ENCODE measurements around the gene NUCB2.

GRCh38 chr11:17350455-17351171 is 74.1 kb downstream of the NUCB2 start:
- TF ChIP-seq, protein P1, sequence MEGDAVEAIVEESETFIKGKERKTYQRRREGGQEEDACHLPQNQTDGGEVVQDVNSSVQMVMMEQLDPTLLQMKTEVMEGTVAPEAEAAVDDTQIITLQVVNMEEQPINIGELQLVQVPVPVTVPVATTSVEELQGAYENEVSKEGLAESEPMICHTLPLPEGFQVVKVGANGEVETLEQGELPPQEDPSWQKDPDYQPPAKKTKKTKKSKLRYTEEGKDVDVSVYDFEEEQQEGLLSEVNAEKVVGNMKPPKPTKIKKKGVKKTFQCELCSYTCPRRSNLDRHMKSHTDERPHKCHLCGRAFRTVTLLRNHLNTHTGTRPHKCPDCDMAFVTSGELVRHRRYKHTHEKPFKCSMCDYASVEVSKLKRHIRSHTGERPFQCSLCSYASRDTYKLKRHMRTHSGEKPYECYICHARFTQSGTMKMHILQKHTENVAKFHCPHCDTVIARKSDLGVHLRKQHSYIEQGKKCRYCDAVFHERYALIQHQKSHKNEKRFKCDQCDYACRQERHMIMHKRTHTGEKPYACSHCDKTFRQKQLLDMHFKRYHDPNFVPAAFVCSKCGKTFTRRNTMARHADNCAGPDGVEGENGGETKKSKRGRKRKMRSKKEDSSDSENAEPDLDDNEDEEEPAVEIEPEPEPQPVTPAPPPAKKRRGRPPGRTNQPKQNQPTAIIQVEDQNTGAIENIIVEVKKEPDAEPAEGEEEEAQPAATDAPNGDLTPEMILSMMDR (IDR thresholded peaks at IDR 0.05; ENCODE audit: low read depth, low read length) = no peak
- TF ChIP-seq, protein P2, sequence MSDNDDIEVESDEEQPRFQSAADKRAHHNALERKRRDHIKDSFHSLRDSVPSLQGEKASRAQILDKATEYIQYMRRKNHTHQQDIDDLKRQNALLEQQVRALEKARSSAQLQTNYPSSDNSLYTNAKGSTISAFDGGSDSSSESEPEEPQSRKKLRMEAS (IDR thresholded peaks at IDR 0.05; ENCODE audit: low read depth, low read length) = no peak
